Stimulated activated CD8-positive, alpha-beta memory T cell treated with anti-CD3 and anti-CD28 coated beads, Interleukin-2, amount 100 ng/mL, for 48 hours (primary cell): ENCODE results near the gene SRCIN1.

Source experiments
- DNase-seq, 2 donors: peaks; one replicate each; pipeline ENCODE4 v3.0.0-alpha.2; 2020; ENCODE audit warnings: low read depth in 2 of 2

SRCIN1 gene

DNA sequence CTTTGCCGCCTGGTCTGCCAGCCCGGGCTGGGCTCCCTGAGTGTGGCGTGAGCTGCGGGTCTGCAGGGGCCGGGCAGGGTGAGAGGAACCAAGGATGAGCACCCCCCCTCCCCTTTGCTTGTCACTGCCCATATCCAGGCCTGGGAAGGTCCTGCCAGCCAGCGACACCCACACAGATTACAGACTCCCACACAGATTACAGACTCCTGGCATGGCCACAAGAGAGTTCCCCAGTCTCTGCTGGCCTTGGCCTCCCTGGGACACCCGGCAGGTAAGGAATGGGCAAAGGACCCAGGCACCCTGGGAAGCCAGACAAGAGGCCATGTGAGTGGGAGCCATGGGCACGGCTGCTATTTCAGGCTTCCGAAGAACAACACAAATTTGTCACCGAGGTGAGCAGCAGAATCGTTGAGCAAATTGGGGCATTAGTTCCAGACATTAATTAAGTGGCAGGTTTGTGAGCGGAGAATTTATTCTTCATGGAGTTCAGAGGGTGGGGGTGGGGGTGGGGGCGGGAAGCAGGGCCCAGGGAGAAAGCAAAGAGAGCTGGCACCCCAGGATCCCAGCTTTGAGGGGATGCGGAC is 41.4 kb downstream of the SRCIN1 start:
- DNase-seq = no peak

- no peak for DNase-seq
These were observed 42.1 kb downstream of the SRCIN1 start for GRCh38 chr17:38563362-38564253.

DNA sequence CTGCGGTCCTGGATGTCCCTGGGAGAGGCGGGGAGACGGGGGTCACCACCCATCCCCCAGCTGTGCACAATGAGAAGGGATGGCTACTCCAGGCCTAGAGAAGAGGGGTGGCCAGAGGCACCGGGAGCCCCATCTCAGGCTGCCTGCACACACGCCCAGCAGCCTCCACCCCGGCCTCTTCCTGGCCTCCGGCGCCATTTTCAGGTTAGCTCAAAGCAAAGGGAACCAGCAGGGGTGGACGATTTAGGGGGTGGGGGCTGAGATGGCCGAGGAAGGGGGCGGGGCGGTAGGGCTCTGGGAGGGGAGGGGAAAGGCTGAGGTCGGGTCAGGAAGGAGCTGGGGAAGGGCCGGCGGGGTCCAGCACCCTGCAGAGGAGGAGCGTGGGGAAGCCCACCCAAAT is 42.8 kb downstream of the SRCIN1 start:
- no peak for DNase-seq

GRCh38 chr17:38562215-38562569 is 43.6 kb downstream of the SRCIN1 start:
- no peak for DNase-seq

DNA sequence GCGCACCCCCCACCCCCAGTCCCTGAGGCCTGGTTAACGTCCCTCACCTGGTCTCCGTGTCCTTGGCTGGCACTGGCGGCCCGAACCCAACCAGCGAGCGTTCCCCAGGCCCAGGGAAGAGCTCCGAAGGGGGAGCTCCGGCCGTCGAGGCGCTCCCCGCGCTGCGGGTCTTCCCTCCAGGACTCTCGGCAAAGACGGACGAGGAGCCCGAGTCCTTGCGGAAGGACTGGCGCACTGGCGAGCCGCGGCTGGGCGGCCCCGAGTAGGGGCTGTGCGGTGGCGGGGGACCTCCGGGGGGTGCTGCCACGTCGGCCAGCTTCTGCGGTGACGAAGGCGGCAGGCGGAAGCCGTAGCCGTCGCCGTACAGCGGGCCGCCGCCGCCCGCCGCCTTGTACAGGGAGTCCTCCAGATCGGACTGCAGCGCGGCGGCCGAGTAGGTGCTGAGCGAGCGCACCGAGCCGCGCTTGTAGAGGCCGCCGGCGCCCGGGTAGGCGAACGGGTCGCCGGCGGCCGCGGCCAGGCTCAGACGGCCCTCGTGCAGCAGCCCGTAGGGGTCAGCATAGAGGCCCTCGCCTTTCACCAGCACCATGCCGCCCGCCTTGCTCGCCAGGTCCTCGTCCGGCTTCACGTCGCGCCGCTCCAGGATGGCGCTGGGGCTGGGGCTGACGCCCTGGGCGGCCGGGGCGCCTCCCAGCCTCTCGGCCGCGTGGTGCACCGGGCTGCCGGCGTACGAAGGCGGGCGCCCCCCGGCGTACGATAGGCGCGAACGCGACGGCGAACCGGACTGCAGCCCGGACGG is 44.1 kb downstream of the SRCIN1 start:
- no peak for DNase-seq

DNA sequence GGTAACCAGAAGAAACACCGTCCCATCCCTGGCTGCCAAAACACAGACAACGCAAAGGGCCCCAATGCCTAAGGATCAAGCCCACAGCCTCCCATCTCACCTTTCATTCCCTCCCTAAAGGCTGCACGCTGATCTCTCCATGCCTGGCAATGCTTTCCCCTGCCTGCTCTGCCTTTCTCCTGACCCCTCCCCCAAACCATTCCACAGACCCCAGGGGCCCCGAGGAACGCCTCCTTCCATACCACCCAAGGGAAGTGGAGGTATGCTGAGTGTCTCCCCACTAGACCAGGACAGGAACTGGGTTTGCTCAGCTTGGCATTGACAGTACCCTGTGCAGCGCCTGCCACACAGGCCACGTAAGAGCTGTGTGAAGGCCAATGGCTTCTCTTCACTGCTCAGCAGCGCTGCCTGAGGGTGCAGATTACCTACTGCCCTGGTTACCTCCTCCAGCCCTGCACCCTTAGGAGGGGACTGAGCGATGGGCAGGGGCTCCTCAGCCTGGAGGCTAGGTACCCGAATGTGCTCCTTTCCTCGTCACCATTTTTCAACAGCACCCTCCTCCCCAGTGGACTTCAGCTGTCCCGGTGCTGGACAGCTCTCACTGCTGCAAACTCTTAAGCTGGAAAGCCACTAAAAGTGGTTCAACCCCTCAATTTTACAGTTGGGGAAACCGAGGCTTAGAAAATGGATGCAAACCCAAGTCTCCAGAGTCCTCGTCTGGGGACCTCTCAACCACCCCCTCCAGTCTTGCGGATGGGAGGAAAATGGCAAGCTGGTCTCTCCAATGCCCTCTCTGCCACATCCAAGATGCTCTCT is 45.0 kb downstream of the SRCIN1 start:
- no peak for DNase-seq

- DNase-seq = no peak
These were observed 45.9 kb downstream of the SRCIN1 start for GRCh38 chr17:38559880-38560230.

- DNase-seq = peak; percentile 79 to 90
These were observed 46.5 kb downstream of the SRCIN1 start for GRCh38 chr17:38559051-38559879.

- no peak for DNase-seq
These were observed 47.1 kb downstream of the SRCIN1 start for GRCh38 chr17:38558728-38559050.

GRCh38 chr17:38557836-38558727 is 47.7 kb downstream of the SRCIN1 start:
- peak; percentile 80 to 84 for DNase-seq

DNA sequence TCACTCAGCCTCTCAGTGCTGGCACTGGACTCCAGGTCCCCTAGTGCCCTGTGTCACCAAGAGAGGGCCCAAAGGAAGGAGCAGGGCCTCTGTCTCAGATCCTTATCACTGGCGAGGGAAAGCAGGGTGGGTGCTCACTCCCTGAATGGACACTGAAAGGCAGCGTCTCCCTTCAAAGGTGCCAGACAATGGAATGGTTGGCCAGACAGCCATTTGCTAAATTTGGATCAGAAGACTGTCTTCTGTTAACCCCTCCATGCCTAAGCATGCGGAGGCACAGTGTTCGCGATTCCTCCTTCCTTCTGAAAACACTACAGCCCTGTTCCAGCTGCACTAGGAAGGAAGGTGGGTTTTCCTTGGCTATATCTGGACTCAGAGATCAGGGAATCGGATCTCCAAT is 48.4 kb downstream of the SRCIN1 start:
- no peak for DNase-seq

DNA sequence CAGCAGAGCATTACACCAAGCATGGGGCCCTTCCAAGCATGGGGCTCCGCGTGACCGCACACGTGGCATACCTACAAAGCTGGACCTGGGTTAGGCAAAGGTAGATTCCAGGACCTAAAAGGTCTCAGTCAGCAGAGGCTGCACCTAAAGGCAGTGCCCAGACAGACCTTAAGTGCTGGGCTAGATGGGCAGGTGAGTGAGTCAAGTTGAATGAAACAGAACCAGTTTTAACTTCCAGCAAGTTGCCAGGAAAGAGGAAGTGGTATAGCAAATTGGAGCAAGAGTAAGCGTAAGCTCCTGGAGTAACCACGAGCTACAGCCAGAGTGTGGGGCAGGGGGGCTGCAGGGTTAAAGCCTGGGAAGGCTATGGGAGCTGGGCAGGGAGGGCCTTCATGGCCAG is 49.5 kb downstream of the SRCIN1 start:
- no peak for DNase-seq

DNA sequence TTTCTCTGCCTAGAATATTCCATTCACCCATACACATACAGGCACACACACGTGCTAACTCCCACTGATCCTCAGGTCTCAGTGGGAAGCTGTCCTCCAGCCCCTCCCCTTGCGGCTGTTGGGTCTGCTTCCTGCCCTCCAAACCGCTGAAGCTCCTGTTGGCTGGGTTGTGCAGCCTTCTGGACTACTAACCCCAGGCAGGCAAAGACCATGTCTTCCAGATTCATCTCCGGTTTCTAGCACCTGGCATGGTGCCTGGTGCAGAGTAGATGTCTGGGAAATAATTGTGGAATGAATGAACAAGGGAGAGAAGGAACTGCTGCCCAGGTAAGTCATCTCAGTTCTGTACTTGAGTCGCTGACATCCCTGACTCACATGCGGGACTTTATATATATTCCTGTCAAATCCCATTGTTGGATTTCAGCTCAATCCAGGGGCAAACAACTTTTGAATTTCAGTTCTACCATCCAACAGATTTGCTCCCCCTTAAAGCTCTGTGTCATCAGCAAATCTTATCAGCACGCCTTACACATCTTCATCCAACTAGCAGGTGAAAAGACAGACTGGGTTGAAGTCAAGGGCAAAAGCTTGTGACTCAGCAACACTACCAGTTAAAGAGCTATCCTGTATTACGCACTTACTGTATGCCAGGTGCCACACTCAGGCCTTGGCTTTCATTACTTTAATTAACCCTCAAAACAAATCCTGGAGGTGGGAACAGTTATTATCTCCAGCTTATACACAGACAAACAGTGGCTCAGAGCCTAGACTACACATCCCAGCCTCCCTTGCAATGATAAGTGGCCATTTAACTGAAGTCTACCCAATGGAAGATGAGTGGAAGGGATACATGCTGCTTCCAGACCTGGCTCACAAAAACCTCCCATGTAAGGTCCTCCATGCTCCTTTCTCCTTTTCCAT is 51.1 kb downstream of the SRCIN1 start:
- no peak for DNase-seq

DNA sequence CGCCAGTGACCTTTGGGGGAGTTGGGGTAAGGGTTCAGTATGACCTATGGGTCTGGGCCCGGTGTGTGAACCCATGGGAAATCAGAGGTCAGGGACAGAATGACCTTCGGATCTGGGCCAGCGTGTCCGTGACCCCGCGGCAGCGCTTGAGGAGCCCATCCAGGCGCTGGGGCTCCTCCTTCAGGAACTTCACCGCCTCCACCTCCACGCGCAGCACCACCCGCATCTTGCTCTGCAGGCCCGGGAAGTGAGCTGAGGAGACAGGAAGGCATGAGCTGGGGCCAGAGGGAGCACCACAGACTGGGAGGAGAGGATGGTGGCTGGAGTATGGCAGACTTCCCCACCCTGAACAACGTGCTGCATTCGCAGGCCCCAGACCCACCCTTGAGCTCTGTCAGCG is 53.4 kb downstream of the SRCIN1 start:
- no peak for DNase-seq

DNA sequence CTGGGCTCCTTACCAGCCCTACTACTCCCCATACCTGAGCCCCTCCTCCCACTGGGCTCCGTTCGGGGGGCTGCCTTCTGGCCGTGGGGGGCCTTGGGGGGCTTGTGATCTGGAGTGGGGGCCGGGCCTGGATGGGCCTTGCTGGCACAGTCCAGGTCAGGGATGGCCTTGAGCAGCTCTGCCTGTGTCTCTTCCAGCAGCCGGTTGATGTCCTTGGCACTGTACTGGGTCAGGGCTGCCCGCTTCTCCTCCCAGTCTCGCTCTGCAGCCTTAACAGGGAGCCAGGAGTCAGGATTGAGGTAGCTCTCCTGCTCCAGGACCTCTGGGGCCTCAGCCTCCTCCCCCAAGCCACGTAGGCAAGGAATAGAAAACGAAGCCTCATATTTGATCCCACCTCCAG is 54.6 kb downstream of the SRCIN1 start:
- DNase-seq = no peak

DNA sequence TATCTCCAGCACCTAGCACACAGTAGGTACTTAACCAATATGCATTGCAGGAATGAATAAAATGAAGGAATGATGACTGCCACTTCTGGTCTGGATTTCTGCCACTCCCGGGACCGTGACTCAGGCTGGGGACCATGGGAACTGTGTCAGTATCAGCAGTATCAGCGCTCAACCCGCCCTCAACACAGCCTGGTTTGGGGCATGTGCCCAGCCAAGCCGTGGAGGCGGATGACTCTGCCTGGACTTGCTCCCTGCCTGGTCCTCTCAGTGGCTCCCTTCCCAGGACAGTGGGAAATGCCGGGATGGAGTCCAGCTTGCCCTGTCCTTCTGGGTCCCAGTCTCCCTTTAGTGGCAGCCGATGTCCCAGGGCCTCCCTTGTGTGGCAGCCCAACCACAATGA is 55.1 kb downstream of the SRCIN1 start:
- no peak for DNase-seq

DNA sequence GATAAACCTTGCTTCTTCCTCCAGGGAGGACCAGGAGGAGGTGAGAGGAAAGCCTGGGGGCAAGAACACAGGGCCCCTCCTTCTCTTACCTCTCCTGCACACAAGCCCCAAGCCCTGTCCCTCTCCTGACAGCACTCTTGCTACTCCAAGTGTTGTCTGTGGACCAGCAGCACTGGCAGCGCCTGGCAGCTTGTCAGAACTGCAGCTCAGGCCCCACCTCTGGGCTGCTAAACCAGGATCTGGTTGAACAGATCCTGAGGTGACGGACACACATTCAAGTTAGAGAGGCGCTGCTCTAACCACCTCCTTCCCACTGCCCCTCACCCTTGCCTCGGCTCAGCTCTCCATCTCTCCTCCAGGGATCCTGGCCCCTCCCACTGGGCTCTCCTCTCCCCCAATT is 56.5 kb downstream of the SRCIN1 start:
- DNase-seq = no peak

GRCh38 chr17:38547444-38547843 is 58.3 kb downstream of the SRCIN1 start:
- no peak for DNase-seq

DNA sequence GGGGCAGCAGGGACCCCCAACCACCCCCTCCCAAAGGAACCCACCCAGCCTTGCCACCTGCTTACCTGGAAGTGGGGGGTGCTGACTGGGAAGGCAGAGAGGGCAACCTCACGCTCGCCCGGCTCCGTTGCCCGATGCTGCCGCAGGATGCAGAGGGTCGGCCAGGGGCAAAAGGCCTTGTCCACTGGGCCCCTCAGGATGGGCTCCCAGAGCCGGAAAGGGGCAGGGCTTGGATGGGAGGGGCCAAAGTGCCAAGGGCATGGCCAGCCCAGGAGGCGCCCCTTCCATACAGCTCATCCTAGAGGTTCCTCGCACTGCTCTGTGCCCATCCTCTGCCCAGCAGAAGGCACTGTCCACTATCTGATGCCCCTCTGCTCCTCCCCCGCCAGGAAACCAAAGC is 59.4 kb downstream of the SRCIN1 start:
- no peak for DNase-seq
